ENCODE data around the gene HRAS. TPM values are rescaled to one million over a fixed set of nuclear protein-coding genes. Genes with fewer than 3 reads are reported as not detected.

HRAS gene
- total RNA-seq, 1 experiment from 2014 or later: 104 TPM

GRCh38 chr11:518463-519202 lies 16.7 kb downstream of the HRAS start:
- H3K79me2 ChIP-seq (ENCODE audit: insufficient read depth, low read length): no peaks in the 10 kb centered on the region
- H3K9ac ChIP-seq (ENCODE audit: low read length): no peak overlapping the region
- H3K4me2 ChIP-seq (ENCODE audit: low read length): peak overlapping the region; percentile 39
- H3K4me3 ChIP-seq (replicated peaks in 1 of 2; ENCODE audit: low read depth in 1 of 2, low read length in 2 of 2): no peak overlapping the region
- ChIA-PET POLR2A (no interaction called here), CTCF (no interaction called here), RAD21 (ENCODE audit: low non-redundant PET in 1 of 2, low total read pairs in 2 of 2, uncharacterized antibody in 2 of 2, unreplicated experiment in 2 of 2) (no interaction called here)
- no peaks in the 10 kb centered on the region for H3K9me2 ChIP-seq (ENCODE audit: insufficient read depth)
- H3K27me3 ChIP-seq (ENCODE audit: insufficient read depth, low read length): no peaks in the 10 kb centered on the region
- H2AFZ ChIP-seq (ENCODE audit: low read depth, low read length, poor library complexity, severe bottlenecking): no peak overlapping the region
- H3K9me3 ChIP-seq (ENCODE audit: control insufficient read depth in 1 of 2, insufficient read depth in 1 of 2, low read depth in 1 of 2, low read length in 2 of 2): peaks cover 0 to 21% of the 10 kb centered on the region in 2 experiments; a peak in 1 of 4 replicates
- H3K36me3 ChIP-seq (ENCODE audit: control insufficient read depth in 1 of 2, insufficient read depth in 2 of 2, low read length in 2 of 2): no peaks in the 10 kb centered on the region
- BruUV-seq (replicated peaks): no TSS peak
- peak; percentile 97 for ATAC-seq
- H4K20me1 ChIP-seq (ENCODE audit: insufficient read depth): no peaks in the 10 kb centered on the region
- peak overlapping the region; percentile 66 for H3K27ac ChIP-seq (ENCODE audit: low read depth, low read length)
- peaks cover 4 to 5% of the 10 kb centered on the region in 2 experiments; a peak in 3 of 4 replicates for H3K4me1 ChIP-seq (ENCODE audit: control insufficient read depth in 1 of 2, insufficient read depth in 2 of 2, low read length in 2 of 2)
- peak; percentile 85 for DNase-seq (ENCODE audit: low read depth, low spot score)
- intact Hi-C loops (cut with micrococcal nuclease): no loop called here
- peak; percentile 60; the same call in 1 of the 2 replicates for TF ChIP-seq SRF (IDR thresholded peaks at IDR 0.05; ENCODE audit: low read depth)
- TF ChIP-seq RAD21 (IDR thresholded peaks at IDR 0.05; ENCODE audit: low read depth): peak; percentile 75
- peak; percentile 90 for TF ChIP-seq CBX3 (IDR thresholded peaks at IDR 0.05; ENCODE audit: low read depth)
- TF ChIP-seq CEBPB (IDR thresholded peaks at IDR 0.05; ENCODE audit: low read depth): no peak
- TF ChIP-seq CTCF (IDR thresholded peaks at IDR 0.05 in 2 of 3, conservative IDR thresholded peaks at IDR 0.05 in 1 of 3; ENCODE audit: borderline replicate concordance in 1 of 3, insufficient read depth in 1 of 3, low read depth in 2 of 3, low read length in 2 of 3): peak; percentile 75 to 98 (median 87)
- TF ChIP-seq MAX (IDR thresholded peaks at IDR 0.05): peak; percentile 80
- peak; percentile 52; the same call in 1 of the 2 replicates for TF ChIP-seq SP1 (IDR thresholded peaks at IDR 0.05; ENCODE audit: low read depth)
- TF ChIP-seq YY1 (IDR thresholded peaks at IDR 0.05; ENCODE audit: extremely low read depth, insufficient replicate concordance, low read depth, low read length): peak; percentile 45
- no peak for TF ChIP-seq EZH2phosphoT487 (IDR thresholded peaks at IDR 0.05; ENCODE audit: borderline replicate concordance)
- peak; percentile 43; the same call in 1 of the 2 replicates for TF ChIP-seq POLR2AphosphoS5 (IDR thresholded peaks at IDR 0.05; ENCODE audit: low read depth, low read length)
- TF ChIP-seq ZFX (IDR thresholded peaks at IDR 0.05): no peak
- 0 out of 2 replicates have a peak, but pooled peaks have one; percentile 24 for TF ChIP-seq SIN3A (IDR thresholded peaks at IDR 0.05; ENCODE audit: low read depth)
- no peak for TF ChIP-seq ATF3 (IDR thresholded peaks at IDR 0.05)
- TF ChIP-seq ELF1 (IDR thresholded peaks at IDR 0.05; ENCODE audit: borderline replicate concordance, low read depth): no peak
- TF ChIP-seq REST (IDR thresholded peaks at IDR 0.05; ENCODE audit: low read depth): no peak
- TF ChIP-seq ZNF274 (IDR thresholded peaks at IDR 0.05; ENCODE audit: low read depth, low read length): no peak
- TF ChIP-seq EZH2 (IDR thresholded peaks at IDR 0.05): no peak
- peak; percentile 41; the same call in 1 of the 2 replicates for TF ChIP-seq JUND (IDR thresholded peaks at IDR 0.05)
- TF ChIP-seq TCF7L2 (IDR thresholded peaks at IDR 0.05; ENCODE audit: borderline replicate concordance, extremely low read depth, insufficient read depth, insufficient read length): peak; percentile 6
- TF ChIP-seq FOSL1 (IDR thresholded peaks at IDR 0.05; ENCODE audit: low read depth): peak; percentile 54; the same call in 1 of the 2 replicates
- no peak for TF ChIP-seq POLR2A (IDR thresholded peaks at IDR 0.05; ENCODE audit: borderline replicate concordance, extremely low read depth, insufficient read depth, insufficient read length)

Measured in HCT116 (cell line).